GM06990 (cell line): Measurements from ENCODE around the gene PARN.

Experiments
- DNase-seq: peaks from one replicate; pipeline ENCODE4 v3.0.0-alpha.2; 2011; ENCODE audit not compliant: insufficient read length; ENCODE audit errors: extremely low read depth
- H3K27me3 ChIP-seq: replicated peaks from 2 replicates; pipeline ENCODE4 v1.6.0; 2011; ENCODE audit warnings: low read length; ENCODE audit not compliant: control insufficient read depth, insufficient read depth
- H3K36me3 ChIP-seq: 2 replicates; pipeline ENCODE4 v1.5.1; 2011; ENCODE audit warnings: low read length; ENCODE audit not compliant: control insufficient read depth, insufficient read depth
- H3K4me3 ChIP-seq: replicated peaks from 2 replicates; pipeline ENCODE4 v1.5.1; 2011; ENCODE audit warnings: low read depth, mild to moderate bottlenecking, control low read depth, low read length
- TF ChIP-seq, protein P1 (sequence below): IDR thresholded peaks from 2 replicates; pipeline ENCODE4 v1.5.1; 2011; ENCODE audit warnings: low read length, control low read depth, mild to moderate bottlenecking, inconsistent platforms; ENCODE audit not compliant: insufficient read depth, poor library complexity, severe bottlenecking

Gene PARN

GRCh38 chr16:14520753-14521152, 109.3 kb downstream of the PARN start:
- Histone ChIP-seq H3K4me3 (no peak overlapping the region), H3K36me3 (peaks cover 2% of the 10 kb centered on the region; the same call in 1 of the 2 replicates), H3K27me3 (no peaks in the 10 kb centered on the region)
- DNase-seq: no peak
- TF ChIP-seq, protein P1, sequence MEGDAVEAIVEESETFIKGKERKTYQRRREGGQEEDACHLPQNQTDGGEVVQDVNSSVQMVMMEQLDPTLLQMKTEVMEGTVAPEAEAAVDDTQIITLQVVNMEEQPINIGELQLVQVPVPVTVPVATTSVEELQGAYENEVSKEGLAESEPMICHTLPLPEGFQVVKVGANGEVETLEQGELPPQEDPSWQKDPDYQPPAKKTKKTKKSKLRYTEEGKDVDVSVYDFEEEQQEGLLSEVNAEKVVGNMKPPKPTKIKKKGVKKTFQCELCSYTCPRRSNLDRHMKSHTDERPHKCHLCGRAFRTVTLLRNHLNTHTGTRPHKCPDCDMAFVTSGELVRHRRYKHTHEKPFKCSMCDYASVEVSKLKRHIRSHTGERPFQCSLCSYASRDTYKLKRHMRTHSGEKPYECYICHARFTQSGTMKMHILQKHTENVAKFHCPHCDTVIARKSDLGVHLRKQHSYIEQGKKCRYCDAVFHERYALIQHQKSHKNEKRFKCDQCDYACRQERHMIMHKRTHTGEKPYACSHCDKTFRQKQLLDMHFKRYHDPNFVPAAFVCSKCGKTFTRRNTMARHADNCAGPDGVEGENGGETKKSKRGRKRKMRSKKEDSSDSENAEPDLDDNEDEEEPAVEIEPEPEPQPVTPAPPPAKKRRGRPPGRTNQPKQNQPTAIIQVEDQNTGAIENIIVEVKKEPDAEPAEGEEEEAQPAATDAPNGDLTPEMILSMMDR: no peak

GRCh38 chr16:14514967-14515366, 115.1 kb downstream of the PARN start:
- no peak for DNase-seq
- H3K27me3 ChIP-seq: no peaks in the 10 kb centered on the region
- H3K36me3 ChIP-seq: no peaks in the 10 kb centered on the region
- H3K4me3 ChIP-seq: no peak overlapping the region
- TF ChIP-seq, protein P1: no peak

- Histone ChIP-seq H3K27me3 (no peaks in the 10 kb centered on the region), H3K36me3 (no peaks in the 10 kb centered on the region), H3K4me3 (no peak overlapping the region)
- DNase-seq: no peak
- TF ChIP-seq, protein P1: no peak
These were observed 116.5 kb downstream of the PARN start for GRCh38 chr16:14513389-14514107.

DNA sequence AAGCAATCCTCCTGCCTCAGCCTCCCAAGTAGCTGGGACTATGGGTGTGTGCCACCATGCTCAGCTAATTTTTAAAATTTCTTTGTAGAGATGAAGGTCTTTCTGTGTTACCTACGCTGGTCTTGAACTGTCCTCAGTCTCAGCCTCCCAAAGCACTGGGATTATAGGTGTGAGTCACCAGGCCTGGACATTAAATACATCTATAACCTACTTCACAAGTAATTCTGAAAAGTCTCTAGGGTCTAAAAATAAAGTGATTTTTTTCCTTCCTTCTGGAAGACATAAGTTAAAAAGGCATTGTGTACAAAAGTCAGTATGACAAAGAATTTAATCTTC, 118.3 kb downstream of the PARN start:
- no peak for DNase-seq
- H3K27me3 ChIP-seq: no peaks in the 10 kb centered on the region
- H3K36me3 ChIP-seq: no peaks in the 10 kb centered on the region
- H3K4me3 ChIP-seq: no peak overlapping the region
- TF ChIP-seq, protein P1: no peak

GRCh38 chr16:14510939-14511799, 118.9 kb downstream of the PARN start:
- Histone ChIP-seq H3K27me3 (no peaks in the 10 kb centered on the region), H3K36me3 (no peaks in the 10 kb centered on the region), H3K4me3 (no peak overlapping the region)
- no peak for DNase-seq
- TF ChIP-seq, protein P1: no peak
